Caki2 (cell line): ENCODE measurements around the gene RASA3. TPM values are rescaled to one million over a fixed set of nuclear protein-coding genes. Genes with fewer than 3 reads are reported as not detected.
"Not testable (repeated sequence)": the region's sequence is repeated elsewhere in the genome, so short reads cannot be mapped to it uniquely, and the experiment has no call there.

Experiments
- DNase-seq: peaks from one replicate; pipeline ENCODE4 v3.0.0-alpha.2; 2015; ENCODE audit warnings: low read depth
- in situ Hi-C: cut with HindIII; loops from 2 replicates; pipeline ENCODE4 v1.10.0; 2016; ENCODE audit warnings: low sequenced_read_pairs, low pct_unique_long_range_greater_than_20kb, mixed read lengths
- total RNA-seq: library from RNA; depleted of rRNA; stranded (reverse); fragments of >200 nt; shearing (Covaris generic); gene quantifications from 2 replicates; pipeline ENCODE4 v1.2.3, GENCODE V29; 2014; ENCODE audit warnings: low replicate concordance

The RASA3 gene
- total RNA-seq, 1 experiment from 2014 or later = 11.5 TPM

GRCh38 chr13:114120591-114121011 is 11.8 kb downstream of the RASA3 start:
- in situ Hi-C loops = no loop called here
- DNase-seq = no peak

- DNase-seq = no peak
- in situ Hi-C loops = no loop called here
Observed at GRCh38 chr13:114119196-114119595, 13.2 kb downstream of the RASA3 start.

GRCh38 chr13:114118511-114119123 is 13.8 kb downstream of the RASA3 start:
- peak; percentile 60 for DNase-seq
- in situ Hi-C loops = no loop called here

- DNase-seq = no peak
- in situ Hi-C loops = no loop called here
Observed at GRCh38 chr13:114118086-114118485, 14.3 kb downstream of the RASA3 start.

- DNase-seq, in situ Hi-C loops: not testable (repeated sequence)
Observed at GRCh38 chr13:114117341-114117874, 15.0 kb downstream of the RASA3 start.

GRCh38 chr13:114116734-114117133 is 15.7 kb downstream of the RASA3 start:
- no peak for DNase-seq
- in situ Hi-C loops = no loop called here

GRCh38 chr13:114115796-114116195 is 16.6 kb downstream of the RASA3 start:
- no peak for DNase-seq
- in situ Hi-C loops = no loop called here

- in situ Hi-C loops = no loop called here
Observed at GRCh38 chr13:114115191-114115671, 17.2 kb downstream of the RASA3 start.

GRCh38 chr13:114114666-114115065 is 17.8 kb downstream of the RASA3 start:
- in situ Hi-C loops, DNase-seq: not testable (repeated sequence)

More at GRCh38 chr13:114115191-114115671, 17.2 kb downstream of the RASA3 start:
- DNase-seq = peak; percentile 85

- in situ Hi-C loops = no loop called here
- DNase-seq = no peak
Observed at GRCh38 chr13:114114006-114114640, 18.3 kb downstream of the RASA3 start.

- in situ Hi-C loops, DNase-seq: not testable (repeated sequence)
Observed at GRCh38 chr13:114113395-114113794, 19.0 kb downstream of the RASA3 start.

GRCh38 chr13:114112826-114113322 is 19.5 kb downstream of the RASA3 start:
- in situ Hi-C loops = no loop called here
- DNase-seq = no peak

GRCh38 chr13:114112231-114112825 is 20.1 kb downstream of the RASA3 start:
- DNase-seq = no peak
- in situ Hi-C loops = no loop called here

GRCh38 chr13:114111577-114111976 is 20.8 kb downstream of the RASA3 start:
- in situ Hi-C loops = no loop called here
- no peak for DNase-seq

GRCh38 chr13:114110830-114111189 is 21.6 kb downstream of the RASA3 start:
- in situ Hi-C loops, DNase-seq: not testable (repeated sequence)

GRCh38 chr13:114110091-114110829 is 22.2 kb downstream of the RASA3 start:
- DNase-seq = no peak
- in situ Hi-C loops = no loop called here

GRCh38 chr13:114109641-114110041 is 22.8 kb downstream of the RASA3 start:
- no peak for DNase-seq
- in situ Hi-C loops = no loop called here

- no peak for DNase-seq
- in situ Hi-C loops = no loop called here
Observed at GRCh38 chr13:114108894-114109293, 23.5 kb downstream of the RASA3 start.
